Measurements from ENCODE around the gene TPCN1. TPM values are rescaled to one million over a fixed set of nuclear protein-coding genes. Genes with fewer than 3 reads are reported as not detected.

Gene TPCN1
- total and polyA plus RNA-seq, 2 of the 8 experiments (the other 6 are each of a cell fraction or from before 2014, with no cell fraction given) = 14.9 to 21.4 TPM

DNA sequence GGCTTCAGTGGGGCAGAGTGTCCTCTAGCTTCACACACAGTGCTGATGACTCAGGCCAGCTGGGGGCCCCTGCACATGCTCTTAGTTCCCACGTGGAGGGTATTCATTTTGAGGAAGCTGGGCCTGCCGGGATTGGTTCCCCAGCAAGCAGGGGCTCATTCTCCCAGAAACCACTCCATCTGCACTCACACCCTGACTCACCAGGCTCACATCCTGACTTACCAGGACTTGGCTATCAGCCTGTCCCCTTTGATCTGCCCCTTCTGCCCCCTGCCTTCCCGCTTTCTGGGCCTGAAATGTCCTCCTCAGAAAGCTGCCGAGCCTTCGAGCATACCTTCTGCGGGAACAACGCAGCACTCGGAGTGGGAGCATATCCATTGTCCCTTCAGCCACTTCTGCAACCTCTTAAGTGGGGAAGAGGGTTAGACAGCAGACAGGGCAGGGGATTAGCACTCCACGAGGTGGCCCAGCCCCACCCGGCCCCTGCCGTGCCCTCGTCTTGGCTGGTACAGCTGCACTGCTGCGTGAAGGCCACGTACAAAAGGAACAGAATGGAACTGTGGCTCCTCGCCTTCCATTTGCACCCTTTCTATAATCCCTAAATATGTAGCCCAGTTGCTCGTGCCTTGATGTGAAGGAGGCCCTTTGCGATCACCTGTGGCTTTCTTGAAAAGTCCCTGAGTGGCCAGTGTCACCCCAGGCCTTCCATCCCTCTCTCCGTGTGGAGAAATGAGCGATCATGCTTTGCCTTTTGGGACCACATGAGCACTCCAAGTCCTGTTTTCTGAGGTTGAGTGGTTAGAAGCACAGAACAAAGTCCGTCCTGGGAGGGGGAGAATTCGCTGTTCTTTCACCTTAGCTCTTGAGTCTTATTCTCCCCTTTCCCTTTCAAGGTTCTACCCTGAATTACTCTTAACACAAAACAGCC lies 26.1 kb downstream of the TPCN1 start:
- peak overlapping the region; percentile 86 for H2BK5ac ChIP-seq (ENCODE audit: low read depth, low read length)
- H3K23ac ChIP-seq (ENCODE audit: insufficient read length) = no peak overlapping the region
- peak overlapping the region; percentile 92; the same call in 1 of the 2 replicates for H2AK5ac ChIP-seq (ENCODE audit: low read depth, low read length)
- peak overlapping the region in 2 of 4 experiments; percentile 29 to 56; a peak in 1 of 7 replicates for H3K9ac ChIP-seq (replicated peaks in 1 of 4; ENCODE audit: extremely low read depth in 1 of 4, low read depth in 3 of 4, low read length in 3 of 4)
- no peak overlapping the region for H3K14ac ChIP-seq (ENCODE audit: insufficient read length)
- WGBS, 2 experiments (ENCODE audit: extremely low coverage in 1 of 2, insufficient coverage in 1 of 2, insufficient read length in 1 of 2, insufficient replicate concordance in 2 of 2, low coverage in 1 of 2, low lambda C conversion rate in 2 of 2, missing lambda C conversion rate in 1 of 2) = 91% methylated on average over 21 of the region's 21 CpGs; no CpG with 5 or more reads in 1 of the 2 experiments
- H3K23me2 ChIP-seq (ENCODE audit: low read depth, low read length) = no peaks in the 10 kb centered on the region; the same call in 1 of the 2 replicates
- no peak overlapping the region for H2AFZ ChIP-seq (ENCODE audit: low read length)
- H4K8ac ChIP-seq (ENCODE audit: extremely low read depth, insufficient read depth, low read length) = no peak overlapping the region
- no peak for DNase-seq (ENCODE audit: low read depth in 1 of 2, low spot score in 2 of 2)
- no peaks in the 10 kb centered on the region for H4K20me1 ChIP-seq (replicated peaks in 1 of 2; ENCODE audit: control insufficient read depth in 1 of 2, insufficient read depth in 2 of 2, low read length in 2 of 2)
- ChIA-PET CTCF (ENCODE audit: partially characterized antibody) (interaction anchor here (1.1 to 2.6 kb wide), 3 partner anchors 8 to 30 kb away, joined by 3 to 7 read pairs (median 4); no protein-coding TSS in a partner anchor), POLR2A (ENCODE audit: partially characterized antibody) (interaction anchor here (0.6 to 3.2 kb wide), 11 partner anchors 11 to 140 kb away, joined by 3 to 25 read pairs (median 3); partner anchors contain the start of gene DDX54)
- H3K79me1 ChIP-seq (ENCODE audit: low read depth, low read length) = no peaks in the 10 kb centered on the region
- H4K91ac ChIP-seq (replicated peaks; ENCODE audit: insufficient read length, low read length) = peak overlapping the region; percentile 84
- no peak overlapping the region for H3K4me3 ChIP-seq (ENCODE audit: extremely low read depth in 1 of 4, insufficient read depth in 2 of 4, low read depth in 3 of 4, low read length in 4 of 4)
- H2BK12ac ChIP-seq (ENCODE audit: low read depth, low read length) = peak overlapping the region; percentile 99
- H2BK120ac ChIP-seq (replicated peaks; ENCODE audit: low read depth, low read length) = peak overlapping the region; percentile 87
- H3K27ac ChIP-seq (ENCODE audit: low read depth, low read length) = no peak overlapping the region
- H3K4me1 ChIP-seq (replicated peaks in 1 of 4; ENCODE audit: control insufficient read depth in 3 of 4, insufficient read depth in 4 of 4, low read length in 3 of 4) = peaks cover 14 to 34% (median 18%) of the 10 kb centered on the region in 4 experiments
- peak overlapping the region; percentile 97; the same call in 1 of the 2 replicates for H2BK15ac ChIP-seq (ENCODE audit: low read length)
- H3K4ac ChIP-seq (replicated peaks; ENCODE audit: insufficient read length, low read depth, low read length) = no peak overlapping the region
- H2BK20ac ChIP-seq (ENCODE audit: low read length) = peak overlapping the region; percentile 83; the same call in 1 of the 2 replicates
- TF ChIP-seq CBX5 (IDR thresholded peaks at IDR 0.05; ENCODE audit: low read depth, low read length) = no peak
- peak in 1 of 2 experiments; percentile 31; a peak in 1 of 3 replicates for TF ChIP-seq POLR2A (IDR thresholded peaks at IDR 0.05; ENCODE audit: control extremely low read depth in 1 of 2, low read depth in 2 of 2, low read length in 2 of 2)
- TF ChIP-seq, protein P1, sequence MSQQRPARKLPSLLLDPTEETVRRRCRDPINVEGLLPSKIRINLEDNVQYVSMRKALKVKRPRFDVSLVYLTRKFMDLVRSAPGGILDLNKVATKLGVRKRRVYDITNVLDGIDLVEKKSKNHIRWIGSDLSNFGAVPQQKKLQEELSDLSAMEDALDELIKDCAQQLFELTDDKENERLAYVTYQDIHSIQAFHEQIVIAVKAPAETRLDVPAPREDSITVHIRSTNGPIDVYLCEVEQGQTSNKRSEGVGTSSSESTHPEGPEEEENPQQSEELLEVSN (IDR thresholded peaks at IDR 0.05) = peak; percentile 42; the same call in 1 of the 2 replicates
- no peaks in the 10 kb centered on the region for H3K36me3 ChIP-seq (ENCODE audit: control insufficient read depth in 2 of 4, insufficient read depth in 4 of 4, low read length in 3 of 4)
- H3K4me2 ChIP-seq (ENCODE audit: insufficient read depth in 1 of 2, low read depth in 2 of 2, low read length in 2 of 2) = peak overlapping the region in 1 of 2 experiments; percentile 69; a peak in 2 of 4 replicates
- no peak for FAIRE-seq
- H3K9me3 ChIP-seq (ENCODE audit: insufficient read depth in 2 of 2, low read depth in 1 of 2, low read length in 1 of 2) = no peaks in the 10 kb centered on the region
- no peaks in the 10 kb centered on the region for H3K27me3 ChIP-seq (replicated peaks in 1 of 4; ENCODE audit: control insufficient read depth in 3 of 4, extremely low read depth in 1 of 4, insufficient read depth in 3 of 4, low read length in 3 of 4)
- no peak overlapping the region for H4K5ac ChIP-seq (ENCODE audit: insufficient read length, low read depth, low read length)
- H3K56ac ChIP-seq (replicated peaks; ENCODE audit: insufficient read length, low read depth, low read length) = no peak overlapping the region
- H3K18ac ChIP-seq (ENCODE audit: extremely low read depth, low read length) = peak overlapping the region; percentile 53; the same call in 1 of the 2 replicates
- H3K79me2 ChIP-seq (ENCODE audit: control insufficient read depth in 1 of 2, insufficient read depth in 2 of 2, low read length in 2 of 2) = no peaks in the 10 kb centered on the region

Data from H1 (cell line).